ENCODE results near the gene GABRB2. TPM values are rescaled to one million over a fixed set of nuclear protein-coding genes. Genes with fewer than 3 reads are reported as not detected.
"Not testable (repeated sequence)": the region's sequence is repeated elsewhere in the genome, so short reads cannot be mapped to it uniquely, and the experiment has no call there.

The GABRB2 gene
- total RNA-seq, 2 donors from 2014 or later = not detected

DNA sequence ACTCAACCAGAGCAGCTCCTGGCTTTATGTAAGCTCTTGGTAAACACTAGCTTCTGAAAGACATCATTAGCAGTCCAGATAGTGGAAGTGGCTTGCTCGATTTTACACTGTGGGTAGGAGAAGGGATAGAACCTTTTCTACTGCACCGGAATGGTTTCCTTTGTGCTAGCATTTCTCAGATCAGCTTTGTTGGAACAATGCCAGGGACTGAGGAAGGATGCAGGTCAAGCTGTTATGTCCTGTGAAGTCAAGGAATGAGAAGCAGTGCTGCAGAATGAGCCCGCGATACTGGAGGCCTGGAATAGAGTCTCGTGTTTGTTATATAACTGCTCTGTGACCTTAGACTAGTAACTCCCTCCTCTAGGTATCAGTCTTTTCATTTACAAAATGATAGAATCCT lies 233.6 kb downstream of the GABRB2 start:
- no peaks in the 10 kb centered on the region for H3K27me3 Mint-ChIP-seq
- ATAC-seq (replicated peaks) = no peak
- peaks cover 7% of the 10 kb centered on the region for H3K9me3 Mint-ChIP-seq
- no peaks in the 10 kb centered on the region for H3K36me3 Mint-ChIP-seq (ENCODE audit: low read depth)
- H3K4me3 Mint-ChIP-seq = no peak overlapping the region
- H3K4me1 Mint-ChIP-seq = no peaks in the 10 kb centered on the region
- no peak overlapping the region for H3K27ac Mint-ChIP-seq

DNA sequence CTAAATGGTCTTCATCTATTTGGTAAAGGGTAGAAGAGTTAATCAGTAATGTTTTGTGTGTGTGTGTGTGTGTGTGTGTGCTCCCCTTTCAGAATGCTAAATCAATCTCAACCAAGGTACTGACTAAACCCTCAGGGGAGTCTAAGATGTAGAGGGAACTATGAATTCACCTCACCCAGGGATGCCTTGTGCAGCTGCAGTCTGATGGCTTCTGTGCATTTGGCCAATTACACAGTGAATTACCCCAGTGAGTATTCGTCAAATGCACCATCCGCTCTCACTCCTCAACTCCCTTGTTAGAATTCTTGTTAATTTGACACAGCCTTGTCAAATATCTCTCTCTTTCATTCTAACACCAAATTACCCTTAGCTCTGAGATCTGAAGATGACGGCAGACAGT lies 234.6 kb downstream of the GABRB2 start:
- H3K27me3 Mint-ChIP-seq = no peaks in the 10 kb centered on the region
- no peaks in the 10 kb centered on the region for H3K4me1 Mint-ChIP-seq
- H3K36me3 Mint-ChIP-seq (ENCODE audit: low read depth) = no peaks in the 10 kb centered on the region
- H3K4me3 Mint-ChIP-seq = no peak overlapping the region
- no peak overlapping the region for H3K27ac Mint-ChIP-seq
- peaks cover 5% of the 10 kb centered on the region for H3K9me3 Mint-ChIP-seq
- ATAC-seq (replicated peaks) = no peak

DNA sequence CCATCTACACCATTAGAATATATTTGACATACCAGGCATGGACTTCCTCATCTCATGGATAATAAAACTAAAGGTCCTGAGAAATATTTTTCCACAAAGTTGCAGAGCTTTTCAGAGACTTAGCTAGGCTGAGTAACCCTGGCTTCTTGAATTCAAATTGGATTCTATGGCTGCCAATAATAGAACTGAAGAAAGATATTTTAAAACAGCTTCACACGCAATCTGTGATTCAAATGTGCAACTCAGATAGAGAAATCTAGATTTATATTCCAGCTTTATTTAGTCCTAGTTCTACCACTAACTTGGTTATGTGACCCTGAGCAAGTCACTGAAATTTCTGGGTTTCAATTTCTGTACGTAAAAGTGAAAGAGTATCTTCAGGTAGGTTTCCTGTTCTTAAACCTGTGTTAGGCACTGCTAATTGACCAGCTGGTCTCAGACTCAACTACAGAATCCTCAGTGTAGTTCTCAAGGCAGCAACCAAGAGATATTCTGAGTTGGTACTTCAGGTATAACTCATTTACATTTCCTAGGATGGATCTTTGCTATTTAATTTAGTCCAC lies 235.3 kb downstream of the GABRB2 start:
- H3K36me3 Mint-ChIP-seq (ENCODE audit: low read depth) = no peaks in the 10 kb centered on the region
- peaks cover 3% of the 10 kb centered on the region for H3K9me3 Mint-ChIP-seq
- ATAC-seq (replicated peaks) = no peak
- no peak overlapping the region for H3K4me3 Mint-ChIP-seq
- no peaks in the 10 kb centered on the region for H3K27me3 Mint-ChIP-seq
- no peak overlapping the region for H3K27ac Mint-ChIP-seq
- no peaks in the 10 kb centered on the region for H3K4me1 Mint-ChIP-seq

DNA sequence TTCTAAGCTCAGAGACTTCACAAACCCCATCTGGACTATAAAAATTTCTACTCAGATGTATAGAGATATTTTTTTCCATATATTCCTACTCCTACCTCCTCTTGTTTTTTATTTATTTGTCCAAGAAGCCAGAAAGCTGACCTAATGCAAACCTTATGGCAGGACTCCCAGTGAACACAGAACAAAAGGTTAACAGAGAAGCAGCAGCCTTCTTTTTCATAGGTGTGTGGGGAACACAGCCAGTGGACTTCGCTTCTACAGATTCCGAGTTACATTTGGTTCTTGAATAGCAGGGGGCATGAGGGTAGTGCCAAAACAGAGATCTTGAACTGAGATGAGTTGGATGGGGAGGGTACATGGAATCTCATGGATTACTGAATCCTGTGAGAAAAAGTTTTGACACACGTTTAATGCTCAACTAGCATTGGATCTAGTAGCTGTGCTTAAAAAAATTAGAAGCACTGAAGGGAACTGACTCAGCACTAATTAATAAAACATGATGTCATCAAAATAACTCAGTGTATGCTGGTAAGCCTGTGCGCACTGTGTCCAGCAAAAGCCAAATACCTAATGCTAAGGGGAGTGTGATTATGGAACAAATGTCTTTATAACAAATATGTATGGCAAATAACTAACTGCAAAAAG lies 240.1 kb downstream of the GABRB2 start:
- Mint-ChIP-seq H3K36me3 (ENCODE audit: low read depth) (no peaks in the 10 kb centered on the region), H3K27me3 (no peaks in the 10 kb centered on the region), H3K4me1 (no peaks in the 10 kb centered on the region), H3K9me3 (peaks cover 8% of the 10 kb centered on the region), H3K27ac (no peak overlapping the region), H3K4me3 (no peak overlapping the region)
- ATAC-seq (replicated peaks) = no peak

DNA sequence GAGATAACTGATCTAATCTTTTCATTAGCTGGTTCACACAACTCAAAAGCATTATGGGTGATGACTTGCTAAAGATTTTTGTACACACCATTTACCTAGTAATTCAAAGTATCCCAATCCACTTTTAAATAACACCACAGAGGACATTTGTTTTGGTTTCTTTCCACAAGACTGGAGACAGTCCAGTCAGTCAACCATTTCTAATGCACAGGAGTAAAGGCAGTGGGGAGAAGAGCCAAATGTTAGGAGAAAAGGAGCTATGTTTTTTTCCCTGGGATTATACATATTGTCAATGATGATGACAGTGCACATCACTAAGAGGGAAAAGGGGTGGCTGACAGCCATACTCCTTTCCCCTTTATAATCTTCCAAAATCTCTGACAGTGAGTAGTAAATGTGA lies 240.9 kb downstream of the GABRB2 start:
- H3K4me3 Mint-ChIP-seq = no peak overlapping the region
- no peak for ATAC-seq (replicated peaks)
- peaks cover 4% of the 10 kb centered on the region for H3K9me3 Mint-ChIP-seq
- H3K4me1 Mint-ChIP-seq = no peaks in the 10 kb centered on the region
- H3K27me3 Mint-ChIP-seq = no peaks in the 10 kb centered on the region
- no peak overlapping the region for H3K27ac Mint-ChIP-seq
- no peaks in the 10 kb centered on the region for H3K36me3 Mint-ChIP-seq (ENCODE audit: low read depth)

DNA sequence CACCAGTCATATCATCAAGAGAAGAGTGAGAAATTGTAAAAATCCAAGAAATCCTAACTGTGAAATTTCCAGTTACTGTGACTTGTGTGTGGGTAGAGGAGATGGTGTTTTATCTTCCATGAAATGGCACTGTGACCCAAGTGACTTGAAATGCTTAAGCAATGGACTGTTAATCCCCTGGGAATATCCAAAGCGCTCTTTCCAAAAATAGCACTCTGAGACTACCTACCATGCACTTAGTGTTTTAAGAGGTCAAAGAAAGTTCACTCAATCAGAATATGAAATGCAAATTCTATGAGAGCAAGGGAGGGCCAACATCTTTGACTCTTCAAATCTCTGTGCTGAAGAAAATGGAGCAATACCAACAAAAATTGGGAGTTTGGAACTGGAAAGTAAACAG lies 244.0 kb downstream of the GABRB2 start:
- H3K27ac Mint-ChIP-seq = no peak overlapping the region
- ATAC-seq (replicated peaks) = no peak
- H3K4me1 Mint-ChIP-seq = no peaks in the 10 kb centered on the region
- no peaks in the 10 kb centered on the region for H3K27me3 Mint-ChIP-seq
- peaks cover 12% of the 10 kb centered on the region for H3K9me3 Mint-ChIP-seq
- no peak overlapping the region for H3K4me3 Mint-ChIP-seq
- no peaks in the 10 kb centered on the region for H3K36me3 Mint-ChIP-seq (ENCODE audit: low read depth)

DNA sequence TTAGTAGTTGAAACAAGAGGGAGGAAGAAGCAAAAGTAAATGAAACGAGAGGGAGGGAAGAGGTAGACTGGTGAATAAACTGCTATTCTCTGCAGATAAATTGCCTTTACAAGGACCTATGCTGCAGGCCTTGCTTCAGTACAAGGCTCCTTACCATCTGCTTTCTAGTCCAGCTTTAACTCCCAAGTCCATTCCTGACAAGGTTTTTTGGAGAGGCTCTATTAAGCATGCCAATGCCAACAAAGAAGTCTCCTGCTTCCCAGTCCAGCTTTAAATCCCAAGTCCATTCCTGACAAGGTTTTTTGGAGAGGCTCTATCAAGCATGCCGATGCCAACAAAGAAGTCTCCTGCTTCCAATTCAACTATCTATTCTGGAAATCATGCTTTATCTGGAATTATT lies 244.9 kb downstream of the GABRB2 start:
- no peak for ATAC-seq (replicated peaks)
- Mint-ChIP-seq H3K27ac (no peak overlapping the region), H3K4me3 (no peak overlapping the region), H3K36me3 (ENCODE audit: low read depth) (no peaks in the 10 kb centered on the region), H3K27me3 (no peaks in the 10 kb centered on the region), H3K9me3 (peaks cover 12% of the 10 kb centered on the region), H3K4me1 (no peaks in the 10 kb centered on the region)

DNA sequence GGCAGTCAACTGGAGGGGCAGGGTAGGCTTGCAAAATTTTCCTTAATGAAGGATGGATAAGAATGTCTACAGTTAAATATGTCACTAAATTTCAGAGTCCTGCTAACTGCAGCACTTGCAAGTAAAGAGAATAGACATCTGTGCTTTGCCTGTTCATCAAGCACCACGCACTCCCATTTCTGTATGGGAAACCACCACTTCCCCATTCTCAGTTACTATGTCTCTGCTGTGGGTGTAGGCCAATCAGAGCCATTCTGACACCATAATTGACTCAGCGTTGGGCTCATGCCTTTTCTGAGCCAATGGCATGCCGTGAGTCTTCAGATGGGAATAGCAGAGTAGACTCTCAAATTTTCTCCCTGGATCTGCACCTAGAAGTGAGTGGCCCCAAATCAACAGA lies 247.5 kb downstream of the GABRB2 start:
- H3K9me3 Mint-ChIP-seq = peaks cover 8% of the 10 kb centered on the region
- H3K27ac Mint-ChIP-seq = no peak overlapping the region
- no peak for ATAC-seq (replicated peaks)

DNA sequence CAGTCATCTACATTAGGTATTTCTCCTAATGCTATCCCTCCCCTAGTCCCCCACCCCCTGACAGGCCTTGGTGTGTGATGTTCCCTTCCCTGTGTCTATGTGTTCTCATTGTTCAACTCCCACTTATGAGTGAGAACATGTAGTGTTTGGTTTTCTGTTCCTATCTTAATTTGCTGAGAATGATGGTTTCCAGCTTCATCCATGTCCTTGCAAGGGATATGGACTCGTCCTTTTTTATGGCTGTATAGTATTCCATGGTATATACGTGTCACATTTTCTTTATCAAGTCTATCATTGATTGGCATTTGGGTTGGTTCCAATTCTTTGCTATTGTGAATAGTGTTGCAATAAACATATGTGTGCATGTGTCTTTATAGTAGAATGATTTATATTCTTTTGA lies 249.1 kb downstream of the GABRB2 start:
- not testable (repeated sequence) for H3K4me3 Mint-ChIP-seq; H3K4me1 Mint-ChIP-seq; H3K36me3 Mint-ChIP-seq (ENCODE audit: low read depth); ATAC-seq (replicated peaks); H3K9me3 Mint-ChIP-seq; H3K27me3 Mint-ChIP-seq; H3K27ac Mint-ChIP-seq

More for the DNA sequence above, 247.5 kb downstream of the GABRB2 start:
- Mint-ChIP-seq H3K36me3 (ENCODE audit: low read depth) (no peaks in the 10 kb centered on the region), H3K4me3 (no peak overlapping the region), H3K4me1 (no peaks in the 10 kb centered on the region), H3K27me3 (no peaks in the 10 kb centered on the region)

DNA sequence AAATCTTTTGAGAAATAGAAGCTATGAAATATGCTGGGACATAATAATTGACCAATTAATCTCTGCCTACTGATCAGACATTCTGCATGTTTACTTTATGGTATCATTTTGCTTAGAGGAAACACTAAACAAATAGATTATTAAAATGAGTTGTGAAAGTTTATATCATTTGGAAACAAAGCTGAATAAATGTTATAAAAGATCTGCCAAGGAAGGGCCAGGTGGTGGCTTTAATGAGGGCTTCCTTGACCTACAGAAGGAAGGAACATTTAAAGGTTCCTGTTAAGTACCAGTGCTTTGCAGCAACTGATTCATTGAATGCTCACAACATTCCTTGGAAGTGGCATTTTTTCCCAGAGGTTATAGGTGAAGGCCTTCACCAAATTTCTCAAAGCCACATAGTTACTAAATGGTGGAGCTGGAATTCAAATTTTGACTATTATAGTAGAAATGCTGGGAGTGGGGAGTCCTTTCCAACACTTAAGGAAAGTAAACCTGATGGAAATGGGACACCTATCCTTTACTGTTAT lies 250.7 kb downstream of the GABRB2 start:
- Mint-ChIP-seq H3K36me3 (ENCODE audit: low read depth) (no peaks in the 10 kb centered on the region), H3K4me3 (no peak overlapping the region), H3K9me3 (peaks cover 8% of the 10 kb centered on the region), H3K27ac (no peak overlapping the region), H3K27me3 (no peaks in the 10 kb centered on the region), H3K4me1 (no peaks in the 10 kb centered on the region)
- no peak for ATAC-seq (replicated peaks)

DNA sequence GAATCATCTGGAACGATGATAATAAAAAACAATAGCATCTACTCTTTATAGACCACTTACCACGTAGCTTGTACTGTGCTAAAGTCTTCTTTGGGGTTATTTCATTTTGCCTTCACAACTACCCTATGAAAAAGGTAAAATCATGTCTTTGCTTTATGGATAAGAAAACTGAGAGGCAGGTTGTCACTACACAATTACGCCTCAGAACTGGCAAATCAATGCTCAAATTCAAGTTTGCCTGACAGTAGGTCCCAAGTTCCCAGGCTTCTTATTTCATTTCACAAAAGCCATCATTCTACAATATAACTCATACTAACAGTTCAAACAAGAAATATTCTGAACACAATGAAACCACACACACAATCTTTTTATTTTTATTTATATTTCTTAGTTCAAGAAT lies 258.5 kb downstream of the GABRB2 start:
- no peak for ATAC-seq (replicated peaks)
- no peak overlapping the region for H3K4me3 Mint-ChIP-seq
- no peaks in the 10 kb centered on the region for H3K9me3 Mint-ChIP-seq
- H3K36me3 Mint-ChIP-seq (ENCODE audit: low read depth) = no peaks in the 10 kb centered on the region
- no peak overlapping the region for H3K27ac Mint-ChIP-seq
- H3K27me3 Mint-ChIP-seq = no peaks in the 10 kb centered on the region
- H3K4me1 Mint-ChIP-seq = no peaks in the 10 kb centered on the region

DNA sequence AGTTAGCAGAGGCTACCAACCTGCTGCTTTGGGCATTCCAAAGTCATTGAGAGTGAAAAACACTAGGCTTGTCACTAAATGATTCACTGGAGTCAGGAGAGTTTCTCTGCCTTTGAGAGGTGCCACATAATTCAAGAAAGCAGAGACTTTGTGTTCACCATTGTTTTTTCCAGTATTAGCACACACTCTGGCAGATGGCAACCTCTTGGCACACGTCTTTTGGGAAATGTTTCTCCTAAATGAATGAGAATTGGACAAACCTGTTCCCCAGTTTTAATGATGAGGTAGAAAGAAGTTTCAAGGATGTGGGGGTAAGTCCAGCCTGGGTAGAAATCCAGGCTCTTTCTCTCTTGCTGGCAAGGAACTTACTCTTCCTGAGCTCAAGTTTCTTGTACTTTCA lies 259.1 kb downstream of the GABRB2 start:
- no peaks in the 10 kb centered on the region for H3K4me1 Mint-ChIP-seq
- ATAC-seq (replicated peaks) = no peak
- H3K4me3 Mint-ChIP-seq = no peak overlapping the region
- H3K9me3 Mint-ChIP-seq = peaks cover 2% of the 10 kb centered on the region
- H3K27me3 Mint-ChIP-seq = no peaks in the 10 kb centered on the region
- no peaks in the 10 kb centered on the region for H3K36me3 Mint-ChIP-seq (ENCODE audit: low read depth)
- H3K27ac Mint-ChIP-seq = no peak overlapping the region

DNA sequence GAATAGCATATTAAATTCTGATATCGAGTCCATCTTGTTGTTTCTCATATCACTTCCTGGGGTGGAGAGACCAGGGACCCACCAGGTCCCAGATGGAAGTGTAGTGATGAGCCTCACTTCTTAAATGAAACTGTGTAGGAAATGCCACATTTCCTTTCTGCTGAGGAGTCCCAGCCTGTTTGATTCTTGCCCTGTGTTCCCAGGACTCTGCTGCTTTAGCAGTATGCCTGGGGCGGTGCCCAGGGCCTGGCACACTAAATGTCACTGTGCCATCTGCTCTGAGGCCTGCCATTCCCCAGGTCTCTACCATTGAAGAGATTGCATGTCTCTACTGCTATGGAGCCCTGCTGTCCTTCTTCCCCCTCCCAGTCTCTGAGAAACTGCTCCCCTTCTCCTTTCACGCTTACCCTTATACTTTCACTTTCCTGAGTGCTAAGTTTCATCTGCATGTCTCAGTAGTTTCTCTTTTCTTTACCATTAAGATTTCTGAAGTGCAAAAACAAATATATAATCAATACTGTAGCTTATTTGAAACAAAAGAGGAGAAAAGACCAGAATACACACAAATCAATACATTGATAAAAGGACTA lies 260.4 kb downstream of the GABRB2 start:
- Mint-ChIP-seq H3K4me1 (no peaks in the 10 kb centered on the region), H3K4me3 (no peak overlapping the region), H3K27ac (no peak overlapping the region), H3K9me3 (peaks cover 3% of the 10 kb centered on the region), H3K27me3 (no peaks in the 10 kb centered on the region), H3K36me3 (ENCODE audit: low read depth) (no peaks in the 10 kb centered on the region)
- ATAC-seq (replicated peaks) = no peak

DNA sequence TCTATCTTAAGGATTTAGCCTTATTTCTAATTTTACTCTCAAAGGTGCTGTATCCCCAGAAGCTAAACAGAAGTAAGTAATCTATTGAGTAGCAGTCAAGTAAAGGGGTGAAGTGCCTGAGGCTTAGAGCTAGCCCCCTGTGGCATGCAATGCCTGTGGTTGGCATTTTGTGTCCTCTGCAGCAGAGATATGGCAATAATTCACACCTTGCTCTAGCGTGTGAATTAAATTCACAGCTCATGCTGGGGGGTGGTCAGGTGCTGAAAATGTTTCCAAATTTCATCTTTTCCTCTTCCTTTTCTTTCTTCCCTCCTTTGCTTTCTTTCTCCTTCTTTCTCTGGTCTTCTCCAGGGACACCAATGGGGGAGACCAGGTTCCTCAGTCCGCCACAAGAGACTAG lies 262.1 kb downstream of the GABRB2 start:
- Mint-ChIP-seq H3K27me3 (no peaks in the 10 kb centered on the region), H3K27ac (no peak overlapping the region), H3K36me3 (ENCODE audit: low read depth) (no peaks in the 10 kb centered on the region), H3K4me1 (no peaks in the 10 kb centered on the region), H3K9me3 (peaks cover 7% of the 10 kb centered on the region), H3K4me3 (no peak overlapping the region)
- ATAC-seq (replicated peaks) = no peak

DNA sequence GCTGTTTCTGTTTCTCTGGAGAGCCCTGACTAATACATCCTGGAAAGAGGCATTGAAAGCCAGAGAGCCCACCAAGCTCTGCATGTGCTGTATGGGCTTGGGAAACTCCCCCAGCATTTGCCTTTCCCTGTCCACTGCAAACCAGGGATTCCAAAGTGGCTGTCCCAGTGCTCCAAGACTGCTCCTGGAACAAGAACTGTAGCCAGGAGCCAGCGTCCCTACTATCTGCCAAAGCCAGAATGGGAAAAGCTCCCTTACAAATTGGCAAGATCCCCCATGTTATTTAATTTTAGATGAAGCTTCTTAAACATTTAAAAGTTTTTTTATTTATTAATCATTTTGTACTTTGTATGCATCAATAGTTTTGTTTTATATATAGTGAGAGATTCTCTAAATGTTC lies 263.2 kb downstream of the GABRB2 start:
- no peak overlapping the region for H3K4me3 Mint-ChIP-seq
- no peaks in the 10 kb centered on the region for H3K36me3 Mint-ChIP-seq (ENCODE audit: low read depth)
- no peaks in the 10 kb centered on the region for H3K4me1 Mint-ChIP-seq
- H3K27ac Mint-ChIP-seq = no peak overlapping the region
- H3K9me3 Mint-ChIP-seq = peaks cover 7% of the 10 kb centered on the region
- H3K27me3 Mint-ChIP-seq = no peaks in the 10 kb centered on the region
- no peak for ATAC-seq (replicated peaks)

All from activated T-helper 17 cell treated with anti-CD3 and anti-CD28 coated beads, Interleukin-2, amount 50 U/mL, for 72 hours (primary cell).